ENCODE measurements around the gene BRD4.
A peak's percentile ranks its signal among the peaks of the same experiment; 100 is the strongest.

Gene BRD4

DNA sequence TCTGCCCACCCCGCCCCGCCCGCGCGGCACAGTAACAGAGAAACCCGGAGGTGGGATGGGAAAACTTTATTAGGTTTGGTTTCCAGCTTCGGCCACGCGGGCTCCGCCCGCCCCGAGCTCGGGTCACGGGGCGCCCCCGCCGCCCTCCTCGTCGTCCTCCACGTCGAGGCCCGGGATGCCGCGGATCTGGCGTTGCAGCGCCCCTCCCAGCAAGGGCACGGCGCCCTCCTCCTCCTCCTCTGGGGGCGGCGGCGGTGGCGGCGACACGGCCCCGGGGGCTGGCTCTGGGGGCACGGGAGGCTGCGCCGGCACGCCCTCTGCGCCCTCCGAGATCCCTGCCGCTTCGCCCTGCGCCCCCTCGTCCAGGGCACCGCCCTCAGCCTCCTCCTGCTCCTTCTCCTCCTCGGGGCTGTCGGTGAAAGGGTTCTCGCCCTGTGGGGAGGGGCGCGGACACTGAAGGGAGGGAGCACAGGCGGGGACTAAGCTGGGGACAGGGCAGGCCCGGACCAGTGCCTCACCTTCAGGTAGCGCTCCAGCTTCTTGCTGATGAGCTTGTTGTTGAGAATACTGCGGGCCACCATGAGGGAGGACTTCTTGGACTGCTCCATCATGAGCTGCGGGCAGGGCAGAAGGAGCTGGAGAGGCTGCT, 47.8 kb upstream of the BRD4 start:
- H3K9me2 ChIP-seq (replicated peaks; ENCODE audit: control insufficient read depth, low read length), result no peaks in the 10 kb centered on the region
- H3K9me3 ChIP-seq (ENCODE audit: control insufficient read depth, insufficient read depth, low read length), result no peaks in the 10 kb centered on the region
- H4K20me1 ChIP-seq (ENCODE audit: control insufficient read depth, insufficient read depth, low read depth, low read length), result peaks cover 7% of the 10 kb centered on the region; the same call in 1 of the 2 replicates
- peak overlapping the region; percentile 69 for H3K4me2 ChIP-seq (ENCODE audit: low read length)
- H3K79me2 ChIP-seq (ENCODE audit: control insufficient read depth, low read length), result peaks cover 56% of the 10 kb centered on the region
- peaks cover 37% of the 10 kb centered on the region for H3K36me3 ChIP-seq (ENCODE audit: control insufficient read depth, low read length)
- H3K4me1 ChIP-seq (ENCODE audit: control insufficient read depth, low read length), result peaks cover 37% of the 10 kb centered on the region
- no peaks in the 10 kb centered on the region for H3K27me3 ChIP-seq (ENCODE audit: control insufficient read depth, low read length)
- TF ChIP-seq EZH2phosphoT487 (IDR thresholded peaks at IDR 0.05; ENCODE audit: borderline replicate concordance, low read length), result no peak
- TF ChIP-seq, protein P1, sequence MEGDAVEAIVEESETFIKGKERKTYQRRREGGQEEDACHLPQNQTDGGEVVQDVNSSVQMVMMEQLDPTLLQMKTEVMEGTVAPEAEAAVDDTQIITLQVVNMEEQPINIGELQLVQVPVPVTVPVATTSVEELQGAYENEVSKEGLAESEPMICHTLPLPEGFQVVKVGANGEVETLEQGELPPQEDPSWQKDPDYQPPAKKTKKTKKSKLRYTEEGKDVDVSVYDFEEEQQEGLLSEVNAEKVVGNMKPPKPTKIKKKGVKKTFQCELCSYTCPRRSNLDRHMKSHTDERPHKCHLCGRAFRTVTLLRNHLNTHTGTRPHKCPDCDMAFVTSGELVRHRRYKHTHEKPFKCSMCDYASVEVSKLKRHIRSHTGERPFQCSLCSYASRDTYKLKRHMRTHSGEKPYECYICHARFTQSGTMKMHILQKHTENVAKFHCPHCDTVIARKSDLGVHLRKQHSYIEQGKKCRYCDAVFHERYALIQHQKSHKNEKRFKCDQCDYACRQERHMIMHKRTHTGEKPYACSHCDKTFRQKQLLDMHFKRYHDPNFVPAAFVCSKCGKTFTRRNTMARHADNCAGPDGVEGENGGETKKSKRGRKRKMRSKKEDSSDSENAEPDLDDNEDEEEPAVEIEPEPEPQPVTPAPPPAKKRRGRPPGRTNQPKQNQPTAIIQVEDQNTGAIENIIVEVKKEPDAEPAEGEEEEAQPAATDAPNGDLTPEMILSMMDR (IDR thresholded peaks at IDR 0.05; ENCODE audit: low read depth, low read length, poor library complexity, severe bottlenecking), result no peak
- peak overlapping the region; percentile 95 for H3K4me3 ChIP-seq (ENCODE audit: low read length)
- H3K27ac ChIP-seq (ENCODE audit: low read depth, low read length), result peak overlapping the region; percentile 61
- peaks cover 30% of the 10 kb centered on the region for H3F3A ChIP-seq (ENCODE audit: control insufficient read depth, insufficient read depth)

DNA sequence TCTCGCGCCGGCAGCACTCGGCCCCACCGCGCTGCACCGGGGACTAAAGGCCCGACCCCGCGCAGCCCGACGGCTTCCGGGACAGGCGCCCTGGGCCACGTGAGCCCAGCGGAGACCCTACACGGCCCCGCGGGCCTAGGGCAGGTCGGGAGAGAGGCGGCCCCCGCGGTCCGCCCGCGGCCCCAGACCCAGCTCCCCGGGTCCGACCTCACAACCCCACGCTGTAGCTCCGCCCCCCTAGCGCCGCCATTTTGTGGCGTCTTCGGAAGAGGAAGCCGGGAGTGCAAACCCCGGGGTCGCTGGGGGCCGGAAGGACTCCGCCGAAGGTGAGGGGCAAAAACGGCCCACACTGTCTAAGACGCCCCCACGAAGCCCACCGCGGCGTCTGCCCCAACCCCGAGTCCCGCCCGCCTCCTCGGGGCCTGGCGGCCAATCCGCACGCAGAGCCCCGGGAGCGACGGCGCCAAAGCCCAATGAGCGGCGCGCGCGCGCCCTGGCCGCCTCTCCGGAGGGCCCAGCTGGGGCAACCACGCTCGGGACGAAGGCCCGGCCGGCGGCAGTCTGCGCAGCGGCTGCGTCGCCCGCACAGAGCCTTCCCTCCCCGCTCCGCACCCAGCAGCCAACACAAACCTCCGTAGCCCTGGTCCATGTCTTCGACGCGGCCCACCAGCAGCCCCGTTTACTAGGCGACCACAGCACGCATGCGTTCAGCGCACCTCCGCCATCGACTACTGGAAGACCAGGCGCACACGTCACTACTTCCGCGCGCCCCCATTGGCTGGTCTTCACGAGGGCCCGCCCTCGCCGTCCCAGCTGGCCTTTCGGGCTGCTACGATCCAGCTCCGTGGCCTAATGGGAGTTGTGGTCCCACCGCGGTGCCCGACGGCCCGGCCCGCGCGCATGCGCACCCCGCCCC, 47.0 kb upstream of the BRD4 start, which contains the start of gene AKAP8:
TSS of gene AKAP8 (minus strand) at position 705 of the 916 bp plus-strand sequence. CDS start at position 649, 56 bp downstream.
- Histone ChIP-seq H3K79me2 (ENCODE audit: control insufficient read depth, low read length) (peaks cover 64% of the 10 kb centered on the region), H3K4me1 (ENCODE audit: control insufficient read depth, low read length) (peaks cover 37% of the 10 kb centered on the region)

DNA sequence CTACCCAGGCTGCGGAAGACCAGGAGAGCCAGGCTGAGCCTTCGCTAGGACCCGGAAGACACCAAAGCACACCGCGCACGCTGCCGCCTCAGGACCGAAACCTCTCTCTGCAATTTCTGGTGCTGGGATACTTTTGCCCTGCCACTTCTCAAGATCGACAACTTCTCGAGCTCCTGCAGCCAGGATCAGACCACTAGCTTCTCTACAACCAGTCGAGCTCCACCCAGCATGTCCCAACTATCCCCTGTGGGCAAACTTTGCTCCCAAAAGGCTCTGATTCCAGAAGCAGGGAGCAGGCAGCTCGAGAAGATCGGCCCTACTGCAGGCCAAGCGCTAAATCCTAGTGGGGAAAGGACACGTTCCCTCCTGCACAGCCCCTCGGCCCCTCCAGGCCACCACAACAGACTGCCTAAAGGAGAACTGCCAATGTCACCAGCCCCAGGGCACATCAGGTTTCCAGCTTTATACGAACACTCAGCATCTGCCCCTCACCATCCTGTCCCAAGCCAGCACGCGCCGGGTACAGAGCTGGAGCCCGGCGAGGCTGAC, 46.3 kb upstream of the BRD4 start:
- H3K9me2 ChIP-seq (replicated peaks; ENCODE audit: control insufficient read depth, low read length), result no peaks in the 10 kb centered on the region
- H3K27me3 ChIP-seq (ENCODE audit: control insufficient read depth, low read length), result no peaks in the 10 kb centered on the region
- H3K4me1 ChIP-seq (ENCODE audit: control insufficient read depth, low read length), result peaks cover 37% of the 10 kb centered on the region
- peak overlapping the region; percentile 96 for H3K4me2 ChIP-seq (ENCODE audit: low read length)
- peaks cover 71% of the 10 kb centered on the region for H3K79me2 ChIP-seq (ENCODE audit: control insufficient read depth, low read length)
- H3K9me3 ChIP-seq (ENCODE audit: control insufficient read depth, insufficient read depth, low read length), result no peaks in the 10 kb centered on the region
- H3K36me3 ChIP-seq (ENCODE audit: control insufficient read depth, low read length), result peaks cover 52% of the 10 kb centered on the region
- H4K20me1 ChIP-seq (ENCODE audit: control insufficient read depth, insufficient read depth, low read depth, low read length), result peaks cover 14% of the 10 kb centered on the region; the same call in 1 of the 2 replicates
- H3F3A ChIP-seq (ENCODE audit: control insufficient read depth, insufficient read depth), result peaks cover 27% of the 10 kb centered on the region
- no peak for TF ChIP-seq EZH2phosphoT487 (IDR thresholded peaks at IDR 0.05; ENCODE audit: borderline replicate concordance, low read length)
- TF ChIP-seq, protein P1 (IDR thresholded peaks at IDR 0.05; ENCODE audit: low read depth, low read length, poor library complexity, severe bottlenecking), result no peak
- peak overlapping the region; percentile 70 for H3K27ac ChIP-seq (ENCODE audit: low read depth, low read length)
- H3K4me3 ChIP-seq (ENCODE audit: low read length), result peak overlapping the region; percentile 95

More for the DNA sequence above, 47.0 kb upstream of the BRD4 start, which contains the start of gene AKAP8:
- Histone ChIP-seq H3K27ac (ENCODE audit: low read depth, low read length) (peak within 1 kb of the TSS; percentile 70), H3K4me3 (ENCODE audit: low read length) (peak within 1 kb of the TSS; percentile 95), H4K20me1 (ENCODE audit: control insufficient read depth, insufficient read depth, low read depth, low read length) (peaks cover 7% of the 10 kb centered on the region; the same call in 1 of the 2 replicates), H3F3A (ENCODE audit: control insufficient read depth, insufficient read depth) (peaks cover 30% of the 10 kb centered on the region), H3K36me3 (ENCODE audit: control insufficient read depth, low read length) (peaks cover 45% of the 10 kb centered on the region), H3K9me2 (replicated peaks; ENCODE audit: control insufficient read depth, low read length) (no peaks in the 10 kb centered on the region), H3K9me3 (ENCODE audit: control insufficient read depth, insufficient read depth, low read length) (no peaks in the 10 kb centered on the region), H3K27me3 (ENCODE audit: control insufficient read depth, low read length) (no peaks in the 10 kb centered on the region), H3K4me2 (ENCODE audit: low read length) (peak within 1 kb of the TSS; percentile 96)
- TF ChIP-seq EZH2phosphoT487 (IDR thresholded peaks at IDR 0.05; ENCODE audit: borderline replicate concordance, low read length), result no peak
- TF ChIP-seq, protein P1 (IDR thresholded peaks at IDR 0.05; ENCODE audit: low read depth, low read length, poor library complexity, severe bottlenecking), result no peak

Data from DOHH2 (cell line).